ENCODE measurements around the gene OTULIN.

Gene OTULIN

GRCh38 chr5:14744296-14745187 is 80.0 kb downstream of the OTULIN start:
- DNase-seq: no peak

DNA sequence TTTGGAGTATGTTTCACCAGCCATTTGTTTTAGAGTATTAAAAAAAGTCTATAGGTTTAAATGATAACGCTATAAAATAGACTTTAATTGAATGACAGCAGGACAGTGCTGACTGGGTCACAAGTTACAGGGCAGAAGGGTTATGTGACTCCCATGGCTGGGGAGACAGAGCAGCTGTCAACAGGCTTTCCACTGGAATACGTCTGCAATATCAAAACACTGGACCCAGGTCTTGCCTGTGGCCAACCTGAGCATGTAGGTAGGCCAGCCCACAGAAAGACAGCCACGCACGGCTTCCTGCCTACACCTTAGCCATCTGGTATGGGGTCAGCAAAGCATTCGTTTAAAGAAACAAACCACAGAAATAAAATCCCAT is 80.7 kb downstream of the OTULIN start:
- no peak for DNase-seq

- no peak for DNase-seq
Observed at GRCh38 chr5:14745753-14746152, 81.2 kb downstream of the OTULIN start.

GRCh38 chr5:14748180-14748900 is 83.8 kb downstream of the OTULIN start:
- DNase-seq: no peak

All from inflammatory macrophage treated with lipopolysaccharide for 1 hour (primary cell).